ENCODE results near the gene STXBP6. TPM values are rescaled to one million over a fixed set of nuclear protein-coding genes. Genes with fewer than 3 reads are reported as not detected.

The STXBP6 gene
- total RNA-seq, 1 experiment from 2014 or later, result not detected

- intact Hi-C loops (cut with micrococcal nuclease; ENCODE audit: unreplicated experiment), result no loop called here
- no peaks in the 10 kb centered on the region for H3K9me3 ChIP-seq (ENCODE audit: control insufficient read depth, insufficient read depth, low read depth, low read length)
These were observed 63.6 kb downstream of the STXBP6 start for GRCh38 chr14:24986206-24986893.

DNA sequence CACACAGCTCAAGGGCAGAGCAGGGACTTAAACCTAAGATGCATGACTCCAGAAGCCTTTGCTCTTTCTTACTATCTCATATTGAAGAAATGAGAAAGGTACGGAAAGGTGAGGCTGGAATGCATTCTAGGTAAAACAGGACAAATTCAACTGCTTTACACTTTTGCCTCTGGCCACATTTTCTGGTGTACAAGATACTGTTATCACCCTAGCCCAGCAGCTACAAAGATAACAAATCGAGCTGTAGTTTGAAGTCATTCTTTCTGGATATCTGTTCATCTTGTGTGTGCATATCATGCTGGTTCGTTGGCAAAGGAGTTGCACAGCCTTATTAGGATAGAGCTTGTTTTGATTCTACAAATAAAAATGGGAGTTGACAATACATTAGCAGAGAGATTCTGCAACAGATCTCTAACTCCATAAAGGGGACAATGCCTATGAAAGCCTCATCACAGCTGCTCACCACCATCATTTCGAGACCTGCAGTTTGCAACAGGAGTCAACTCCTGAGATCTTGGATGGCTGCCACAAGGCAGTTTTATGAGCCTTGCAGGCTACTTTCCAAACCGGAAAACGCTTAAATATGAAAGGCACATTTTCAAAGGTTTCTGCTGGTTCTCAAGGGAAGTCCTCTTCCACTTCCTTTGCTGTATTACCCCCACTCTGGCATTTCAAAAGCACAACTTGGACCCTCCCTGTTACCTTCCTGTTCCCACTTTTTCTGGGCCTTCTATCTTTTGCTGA is 64.9 kb downstream of the STXBP6 start:
- H3K4me1 ChIP-seq (ENCODE audit: control insufficient read depth, insufficient read depth, low read length), result no peaks in the 10 kb centered on the region
- no peak for TF ChIP-seq POLR2AphosphoS5 (IDR thresholded peaks at IDR 0.05; ENCODE audit: low read depth, low read length)
- no peak for TF ChIP-seq SIN3A (IDR thresholded peaks at IDR 0.05; ENCODE audit: borderline replicate concordance, insufficient read depth, low read depth, low read length)
- no peak for TF ChIP-seq REST (IDR thresholded peaks at IDR 0.05; ENCODE audit: insufficient read depth in 1 of 2, low read depth in 2 of 2, low read length in 1 of 2)
- no peak for TF ChIP-seq TCF7L2 (IDR thresholded peaks at IDR 0.05; ENCODE audit: low read depth, low read length)
- TF ChIP-seq, protein P1, sequence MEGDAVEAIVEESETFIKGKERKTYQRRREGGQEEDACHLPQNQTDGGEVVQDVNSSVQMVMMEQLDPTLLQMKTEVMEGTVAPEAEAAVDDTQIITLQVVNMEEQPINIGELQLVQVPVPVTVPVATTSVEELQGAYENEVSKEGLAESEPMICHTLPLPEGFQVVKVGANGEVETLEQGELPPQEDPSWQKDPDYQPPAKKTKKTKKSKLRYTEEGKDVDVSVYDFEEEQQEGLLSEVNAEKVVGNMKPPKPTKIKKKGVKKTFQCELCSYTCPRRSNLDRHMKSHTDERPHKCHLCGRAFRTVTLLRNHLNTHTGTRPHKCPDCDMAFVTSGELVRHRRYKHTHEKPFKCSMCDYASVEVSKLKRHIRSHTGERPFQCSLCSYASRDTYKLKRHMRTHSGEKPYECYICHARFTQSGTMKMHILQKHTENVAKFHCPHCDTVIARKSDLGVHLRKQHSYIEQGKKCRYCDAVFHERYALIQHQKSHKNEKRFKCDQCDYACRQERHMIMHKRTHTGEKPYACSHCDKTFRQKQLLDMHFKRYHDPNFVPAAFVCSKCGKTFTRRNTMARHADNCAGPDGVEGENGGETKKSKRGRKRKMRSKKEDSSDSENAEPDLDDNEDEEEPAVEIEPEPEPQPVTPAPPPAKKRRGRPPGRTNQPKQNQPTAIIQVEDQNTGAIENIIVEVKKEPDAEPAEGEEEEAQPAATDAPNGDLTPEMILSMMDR (IDR thresholded peaks at IDR 0.05), result no peak
- H3K9me3 ChIP-seq (ENCODE audit: control insufficient read depth, insufficient read depth, low read depth, low read length), result no peaks in the 10 kb centered on the region
- H3K36me3 ChIP-seq (ENCODE audit: control insufficient read depth, insufficient read depth, low read length), result no peaks in the 10 kb centered on the region
- no TSS peak for BruUV-seq (replicated peaks)
- ChIA-PET CTCF (no interaction called here), POLR2A (no interaction called here)
- no peaks in the 10 kb centered on the region for H3K27me3 ChIP-seq (ENCODE audit: control insufficient read depth, insufficient read depth, low read length)
- DNase-seq (ENCODE audit: low read depth, low spot score) (no peak), ATAC-seq (no peak)
- no peak overlapping the region for H3K4me3 ChIP-seq (ENCODE audit: low read depth in 2 of 2, low read length in 2 of 2)
- no peak overlapping the region for H3K27ac ChIP-seq (ENCODE audit: low read length)
- intact Hi-C loops (cut with micrococcal nuclease; ENCODE audit: unreplicated experiment) (no loop called here), in situ Hi-C loops (cut with HindIII; ENCODE audit: low pct_unique_long_range_greater_than_20kb, low sequenced_read_pairs) (no loop called here)

More at GRCh38 chr14:24986206-24986893, 63.6 kb downstream of the STXBP6 start:
- no peaks in the 10 kb centered on the region for H3K27me3 ChIP-seq (ENCODE audit: control insufficient read depth, insufficient read depth, low read length)
- CTCF ChIA-PET, result no interaction called here
- ATAC-seq (no peak), DNase-seq (ENCODE audit: low read depth, low spot score) (no peak)
- H3K4me3 ChIP-seq (ENCODE audit: low read depth in 2 of 2, low read length in 2 of 2), result no peak overlapping the region
- H3K4me1 ChIP-seq (ENCODE audit: control insufficient read depth, insufficient read depth, low read length), result no peaks in the 10 kb centered on the region
- in situ Hi-C loops (cut with HindIII; ENCODE audit: low pct_unique_long_range_greater_than_20kb, low sequenced_read_pairs), result no loop called here
- no peaks in the 10 kb centered on the region for H3K36me3 ChIP-seq (ENCODE audit: control insufficient read depth, insufficient read depth, low read length)
- POLR2A ChIA-PET, result no interaction called here
- H3K27ac ChIP-seq (ENCODE audit: low read length), result no peak overlapping the region
- no TSS peak for BruUV-seq (replicated peaks)
- no peak for TF ChIP-seq TCF7L2 (IDR thresholded peaks at IDR 0.05; ENCODE audit: low read depth, low read length)
- no peak for TF ChIP-seq REST (IDR thresholded peaks at IDR 0.05; ENCODE audit: insufficient read depth in 1 of 2, low read depth in 2 of 2, low read length in 1 of 2)
